H1 (cell line): ENCODE data around the gene BSND. TPM values are rescaled to one million over a fixed set of nuclear protein-coding genes. Genes with fewer than 3 reads are reported as not detected.

Experiments used
- CTCF ChIA-PET: fragments of 300-600 bp; sonication (Branson Sonifier 250); formaldehyde crosslinking; loops from one replicate; lab custom pipeline; 2021; ENCODE audit not compliant: partially characterized antibody; lab: Charles Lee
- POLR2A ChIA-PET: fragments of 300-600 bp; sonication (Branson Sonifier 250); formaldehyde crosslinking; loops from one replicate; lab custom pipeline; 2021; ENCODE audit warnings: inconsistent platforms; ENCODE audit not compliant: partially characterized antibody; lab: Charles Lee
- DNase-seq, 2 experiments: peaks; one replicate each; pipeline versions ENCODE4 v3.0.0 to v3.0.0-alpha.2; 2010 to 2022; ENCODE audit warnings: low spot score in 2 of 2, low read depth in 1 of 2, mixed read lengths in 1 of 2
- FAIRE-seq: peaks from 2 replicates; lab custom pipeline; 2011; peaks lifted over from hg19 to GRCh38; lab: Jason Lieb, UNC
- H2AFZ ChIP-seq: 2 replicates; pipeline ENCODE4 v1.8.1; 2012; ENCODE audit warnings: low read length, inconsistent platforms
- H2AK5ac ChIP-seq: 2 replicates; pipeline ENCODE4 v1.6.1; 2013; ENCODE audit warnings: low read depth, low read length
- H2BK120ac ChIP-seq: replicated peaks from 2 replicates; pipeline ENCODE3; 2013; ENCODE audit warnings: low read depth, low read length, inconsistent platforms
- H2BK12ac ChIP-seq: 2 replicates; pipeline ENCODE4 v1.6.1; 2013; ENCODE audit warnings: low read depth, low read length
- H2BK15ac ChIP-seq: 2 replicates; pipeline ENCODE4 v1.6.1; 2013; ENCODE audit warnings: low read length
- H2BK20ac ChIP-seq: 2 replicates; pipeline ENCODE4 v1.6.1; 2013; ENCODE audit warnings: low read length
- H2BK5ac ChIP-seq: 2 replicates; pipeline ENCODE4 v1.6.1; 2013; ENCODE audit warnings: low read depth, low read length
- H3K14ac ChIP-seq: 2 replicates; pipeline ENCODE4 v1.6.1; 2013; ENCODE audit warnings: inconsistent platforms; ENCODE audit not compliant: insufficient read length
- H3K18ac ChIP-seq: 2 replicates; pipeline ENCODE4 v1.6.1; 2013; ENCODE audit warnings: low read length; ENCODE audit errors: extremely low read depth
- H3K23ac ChIP-seq: 2 replicates; pipeline ENCODE4 v1.6.1; 2013; ENCODE audit warnings: inconsistent platforms; ENCODE audit not compliant: insufficient read length
- H3K23me2 ChIP-seq: 2 replicates; pipeline ENCODE4 v1.6.1; 2013; ENCODE audit warnings: low read depth, low read length
- H3K27ac ChIP-seq: 2 replicates; pipeline ENCODE4 v1.6.1; 2011; ENCODE audit warnings: low read depth, low read length, inconsistent platforms
- H3K27me3 ChIP-seq, 4 experiments: replicated peaks in 1 of 4; 1 replicate in 1 of 4; 2 replicates in 3 of 4; pipeline versions ENCODE4 v1.6.1 to v1.8.1; 2011 to 2013; ENCODE audit warnings: low read length in 3 of 4, mild to moderate bottlenecking in 3 of 4, inconsistent platforms in 2 of 4, mixed read lengths in 2 of 4, moderate library complexity in 1 of 4; ENCODE audit not compliant: control insufficient read depth in 3 of 4, insufficient read depth in 3 of 4; ENCODE audit errors: extremely low read depth in 1 of 4
- H3K36me3 ChIP-seq, 4 experiments: 2 replicates each; pipeline versions ENCODE4 v1.6.1 to v1.8.1; 2011 to 2013; ENCODE audit warnings: mild to moderate bottlenecking in 4 of 4, low read length in 3 of 4, moderate library complexity in 2 of 4, control low read depth in 1 of 4, inconsistent platforms in 1 of 4; ENCODE audit not compliant: insufficient read depth in 4 of 4, control insufficient read depth in 2 of 4
- H3K4ac ChIP-seq: replicated peaks from 2 replicates; pipeline ENCODE3; 2013; ENCODE audit warnings: low read length, low read depth, mixed read lengths, inconsistent platforms; ENCODE audit not compliant: insufficient read length
- H3K4me1 ChIP-seq, 4 experiments: replicated peaks in 1 of 4; 1 replicate in 1 of 4; 2 replicates in 3 of 4; pipeline versions ENCODE4 v1.6.1 to v1.8.1; 2011 to 2013; ENCODE audit warnings: low read length in 3 of 4, inconsistent platforms in 2 of 4, mixed read lengths in 1 of 4; ENCODE audit not compliant: insufficient read depth in 4 of 4, control insufficient read depth in 3 of 4
- H3K4me2 ChIP-seq, 2 experiments: 2 replicates each; pipeline versions ENCODE4 v1.6.1 to v1.8.1; 2011 to 2013; ENCODE audit warnings: low read depth in 2 of 2, low read length in 2 of 2, control low read depth in 1 of 2, inconsistent platforms in 1 of 2, mild to moderate bottlenecking in 1 of 2; ENCODE audit not compliant: insufficient read depth in 1 of 2
- H3K4me3 ChIP-seq, 4 experiments: fragments of 200-600, 300-600 bp in 1 of 4; sonication (generic), shearing (Covaris generic), sonication (Bioruptor Twin) in 1 of 4; 2 replicates each; pipeline versions ENCODE4 v1.5.1 to v1.8.1; 2011 to 2016; ENCODE audit warnings: low read length in 4 of 4, low read depth in 3 of 4, control low read depth in 2 of 4, inconsistent platforms in 2 of 4, mild to moderate bottlenecking in 2 of 4, mixed read lengths in 1 of 4, moderate library complexity in 1 of 4; ENCODE audit not compliant: insufficient read depth in 2 of 4; ENCODE audit errors: extremely low read depth in 1 of 4
- H3K56ac ChIP-seq: replicated peaks from 2 replicates; pipeline ENCODE3; 2013; ENCODE audit warnings: low read depth, mild to moderate bottlenecking, mixed read lengths, low read length, inconsistent platforms; ENCODE audit not compliant: insufficient read length
- H3K79me1 ChIP-seq: 2 replicates; pipeline ENCODE4 v1.6.1; 2013; ENCODE audit warnings: low read depth, low read length, control low read depth
- H3K79me2 ChIP-seq, 2 experiments: 2 replicates each; pipeline versions ENCODE4 v1.6.1 to v1.8.1; 2012 to 2013; ENCODE audit warnings: low read length in 2 of 2, mild to moderate bottlenecking in 2 of 2, inconsistent platforms in 1 of 2; ENCODE audit not compliant: insufficient read depth in 2 of 2, control insufficient read depth in 1 of 2
- H3K9ac ChIP-seq, 4 experiments: replicated peaks in 1 of 4; 1 replicate in 1 of 4; 2 replicates in 3 of 4; pipeline versions ENCODE4 v1.6.1 to v1.8.1; 2011 to 2013; ENCODE audit warnings: low read depth in 3 of 4, low read length in 3 of 4, control low read depth in 2 of 4, mild to moderate bottlenecking in 2 of 4, moderate library complexity in 2 of 4, inconsistent platforms in 1 of 4; ENCODE audit errors: extremely low read depth in 1 of 4
- H3K9me3 ChIP-seq, 2 experiments: 2 replicates each; pipeline versions ENCODE4 v1.6.1 to v1.8.1; 2012 to 2013; ENCODE audit warnings: mild to moderate bottlenecking in 2 of 2, moderate library complexity in 2 of 2, control low read depth in 1 of 2, inconsistent platforms in 1 of 2, low read depth in 1 of 2, low read length in 1 of 2, mixed read lengths in 1 of 2; ENCODE audit not compliant: insufficient read depth in 2 of 2
- H4K20me1 ChIP-seq, 2 experiments: replicated peaks in 1 of 2; 2 replicates each; pipeline versions ENCODE3 to v1.8.1; 2011 to 2013; ENCODE audit warnings: inconsistent platforms in 2 of 2, low read length in 2 of 2, mild to moderate bottlenecking in 1 of 2; ENCODE audit not compliant: insufficient read depth in 2 of 2, control insufficient read depth in 1 of 2
- H4K5ac ChIP-seq: 2 replicates; pipeline ENCODE4 v1.6.1; 2013; ENCODE audit warnings: low read length, low read depth, mixed read lengths, inconsistent platforms; ENCODE audit not compliant: insufficient read length
- H4K8ac ChIP-seq: 2 replicates; pipeline ENCODE4 v1.8.0; 2013; ENCODE audit warnings: mild to moderate bottlenecking, moderate library complexity, low read length, inconsistent platforms; ENCODE audit not compliant: insufficient read depth; ENCODE audit errors: extremely low read depth
- H4K91ac ChIP-seq: replicated peaks from 2 replicates; pipeline ENCODE3; 2013; ENCODE audit warnings: low read length, mixed read lengths, inconsistent platforms; ENCODE audit not compliant: insufficient read length
- CBX5 ChIP-seq: fragments of 300-800, 300-1000 bp; sonication (generic); IDR thresholded peaks from 2 replicates; pipeline ENCODE4 v1.7.1; 2016; ENCODE audit warnings: antibody characterized with exemption, low read length, low read depth
- CBX8 ChIP-seq: fragments of 300-800, 300-1000 bp; sonication (generic); IDR thresholded peaks from 2 replicates; pipeline ENCODE4 v1.7.1; 2016; ENCODE audit warnings: low read depth, low read length, borderline replicate concordance
- CHD1 ChIP-seq: IDR thresholded peaks from 2 replicates; pipeline ENCODE4 v1.6.1; 2012; ENCODE audit warnings: low read depth, low read length, improper control_type of control experiment
- GABPA ChIP-seq: IDR thresholded peaks from 2 replicates; pipeline ENCODE4 v1.6.1; 2011; ENCODE audit warnings: mild to moderate bottlenecking, low read length, moderate library complexity, borderline replicate concordance; ENCODE audit not compliant: insufficient read depth
- HDAC2 ChIP-seq, 2 experiments: fragments of 300-600 bp in 1 of 2; sonication (generic) in 1 of 2; IDR thresholded peaks; 2 replicates each; pipeline ENCODE4 v1.6.1; 2011 to 2012; ENCODE audit warnings: low read depth in 2 of 2, low read length in 2 of 2, mild to moderate bottlenecking in 2 of 2, moderate library complexity in 2 of 2, borderline replicate concordance in 1 of 2, inconsistent platforms in 1 of 2
- KDM4A ChIP-seq: IDR thresholded peaks from one replicate; pipeline ENCODE4 v1.7.1; 2012; ENCODE audit warnings: low read depth, mild to moderate bottlenecking, moderate library complexity, low read length, inconsistent platforms; ENCODE audit not compliant: severe bottlenecking
- KDM5A ChIP-seq: fragments of 200-600 bp; IDR thresholded peaks from 2 replicates; pipeline ENCODE4 v1.7.1; 2012; ENCODE audit warnings: mild to moderate bottlenecking, low read length, inconsistent platforms, mixed read lengths
- POLR2A ChIP-seq, 2 experiments: IDR thresholded peaks; 1 replicate in 1 of 2; 2 replicates in 1 of 2; pipeline ENCODE4 v1.6.1; 2011; ENCODE audit warnings: low read depth in 2 of 2, low read length in 2 of 2, mild to moderate bottlenecking in 2 of 2; ENCODE audit errors: control extremely low read depth in 1 of 2
- POU5F1 ChIP-seq: IDR thresholded peaks from 2 replicates; pipeline ENCODE4 v1.6.1; 2011; ENCODE audit warnings: low read depth, mild to moderate bottlenecking, low read length, moderate library complexity
- RNF2 ChIP-seq: fragments of 200-900, 300-1000 bp; sonication (generic); IDR thresholded peaks from 2 replicates; pipeline ENCODE4 v1.7.1; 2016; ENCODE audit warnings: borderline replicate concordance, low read depth, mild to moderate bottlenecking, antibody characterized with exemption, low read length; ENCODE audit not compliant: poor library complexity, severe bottlenecking; ENCODE audit errors: missing control alignments
- SIN3A ChIP-seq, 2 experiments: IDR thresholded peaks in 1 of 2; conservative IDR thresholded peaks in 1 of 2; 2 replicates each; pipeline ENCODE4 v1.6.1; 2011 to 2012; ENCODE audit warnings: low read length in 2 of 2, improper control_type of control experiment in 1 of 2, low read depth in 1 of 2, mild to moderate bottlenecking in 1 of 2
- TAF1 ChIP-seq: IDR thresholded peaks from 2 replicates; pipeline ENCODE4 v1.6.1; 2011; ENCODE audit warnings: mild to moderate bottlenecking, low read depth, low read length
- WGBS, 2 experiments: shearing (Covaris generic) in 1 of 2; methylation state at CpG; one replicate each; pipeline versions ENCODE4 v1.1.6 to v1.1.7; 2013 to 2015; ENCODE audit warnings: low lambda C conversion rate in 2 of 2, mixed read lengths in 2 of 2, inconsistent platforms in 1 of 2, low coverage in 1 of 2, missing lambda C conversion rate in 1 of 2; ENCODE audit not compliant: insufficient replicate concordance in 2 of 2, insufficient coverage in 1 of 2, insufficient read length in 1 of 2; ENCODE audit errors: extremely low coverage in 1 of 2, missing lambda C conversion rate in 1 of 2; 5-methylcytosine and 5-hydroxymethylcytosine counted together
- polyA plus RNA-seq, 7 experiments: library from polyadenylated mRNA; depleted of rRNA in 3 of 7; stranded (reverse) in 5 of 7; unstranded in 2 of 7; fragments of >200 nt in 5 of 7; fragments of 200-250 nt in 2 of 7; gene quantifications; 1 replicate in 5 of 7; 2 replicates in 1 of 7; 4 replicates in 1 of 7; pipeline versions ENCODE4 v1.2.1 to v1.2.3, GENCODE V29; 2011 to 2013; ENCODE audit warnings: missing spikeins in 2 of 7, mixed read lengths in 2 of 7
- total RNA-seq: library from RNA; stranded (reverse); fragmentation: NEBNext Ultra II Directional; extraction: Animal tissue kit (Norgen Biotek cat#: 25700); gene quantifications from 2 replicates; pipeline ENCODE4 v1.2.1, GENCODE V29; 2021

The BSND gene
- total and polyA plus RNA-seq, 2 of the 8 experiments (the other 6 are each of a cell fraction or from before 2014, with no cell fraction given), result 0.43 to 0.68 TPM

GRCh38 chr1:55056632-55056992 lies 57.9 kb downstream of the BSND start:
- no peaks in the 10 kb centered on the region for H3K79me2 ChIP-seq
- CTCF ChIA-PET, result no interaction called here
- H3K27me3 ChIP-seq, result no peaks in the 10 kb centered on the region
- H2BK5ac ChIP-seq, result no peak overlapping the region
- H2BK120ac ChIP-seq, result no peak overlapping the region
- no peaks in the 10 kb centered on the region for H3K4me1 ChIP-seq
- WGBS, 2 experiments, result 97% methylated on average over 20 of the region's 20 CpGs; no CpG with 5 or more reads in 1 of the 2 experiments
- H3K56ac ChIP-seq, result no peak overlapping the region
- H3K18ac ChIP-seq, result no peak overlapping the region
- H3K36me3 ChIP-seq, result peaks cover 0 to 16% (median 5%) of the 10 kb centered on the region in 4 experiments; a peak in 5 of 8 replicates
- H2AK5ac ChIP-seq, result no peak overlapping the region
- H3K4ac ChIP-seq, result no peak overlapping the region
- no peaks in the 10 kb centered on the region for H3K23me2 ChIP-seq
- no peak overlapping the region for H3K14ac ChIP-seq
- no peak overlapping the region for H2BK15ac ChIP-seq
- no peak overlapping the region for H4K8ac ChIP-seq
- H3K9me3 ChIP-seq, result no peaks in the 10 kb centered on the region
- H2BK20ac ChIP-seq, result no peak overlapping the region
- DNase-seq, result no peak
- H4K20me1 ChIP-seq, result peaks cover 0 to 15% of the 10 kb centered on the region in 2 experiments
- H3K4me3 ChIP-seq, result no peak overlapping the region
- POLR2A ChIA-PET, result no interaction called here
- H4K5ac ChIP-seq, result no peak overlapping the region
- no peak for FAIRE-seq
- no peak overlapping the region for H3K9ac ChIP-seq
- H3K79me1 ChIP-seq, result peaks cover 4% of the 10 kb centered on the region; the same call in 1 of the 2 replicates
- no peak overlapping the region for H2BK12ac ChIP-seq
- H3K27ac ChIP-seq, result no peak overlapping the region
- H2AFZ ChIP-seq, result no peak overlapping the region
- no peak overlapping the region for H3K23ac ChIP-seq
- no peak overlapping the region for H4K91ac ChIP-seq
- no peak overlapping the region for H3K4me2 ChIP-seq
- no peak for TF ChIP-seq HDAC2 (IDR thresholded peaks at IDR 0.05; ENCODE audit: borderline replicate concordance in 1 of 2, low read depth in 2 of 2, low read length in 2 of 2)
- TF ChIP-seq RNF2, result no peak
- no peak for TF ChIP-seq GABPA
- no peak for TF ChIP-seq KDM5A
- no peak for TF ChIP-seq SIN3A (conservative IDR thresholded peaks at IDR 0.05 in 1 of 2, IDR thresholded peaks at IDR 0.05 in 1 of 2; ENCODE audit: low read depth in 1 of 2, low read length in 2 of 2)
- no peak for TF ChIP-seq TAF1
- TF ChIP-seq KDM4A, result no peak
- TF ChIP-seq CHD1, result no peak
- no peak for TF ChIP-seq CBX8
- TF ChIP-seq POLR2A (IDR thresholded peaks at IDR 0.05; ENCODE audit: control extremely low read depth in 1 of 2, low read depth in 2 of 2, low read length in 2 of 2), result no peak
- TF ChIP-seq POU5F1, result no peak
- TF ChIP-seq CBX5, result no peak
